OCI-LY1 (cell line): ENCODE results near the gene NDUFAF5.

ENCODE experiments used
- H2AFZ ChIP-seq: fragments of 200-600 bp; sonication (generic), shearing (Covaris generic); 2 replicates; pipeline ENCODE4 v1.6.0; 2014; ENCODE audit warnings: antibody characterized with exemption, mild to moderate bottlenecking, low read length
- H3F3A ChIP-seq: fragments of 200-600 bp; sonication (generic), shearing (Covaris generic); 2 replicates; pipeline ENCODE4 v1.6.0; 2014; ENCODE audit warnings: mild to moderate bottlenecking, antibody characterized with exemption, low read length, moderate library complexity; ENCODE audit not compliant: insufficient read depth
- H3K27ac ChIP-seq: fragments of 200-600 bp; sonication (generic); 2 replicates; pipeline ENCODE4 v1.5.1; 2014; ENCODE audit warnings: low read length, mixed run types, mild to moderate bottlenecking, low read depth; ENCODE audit not compliant: poor library complexity, severe bottlenecking
- H3K27me3 ChIP-seq: fragments of 200-600 bp; sonication (generic); 2 replicates; pipeline ENCODE4 v1.6.0; 2014; ENCODE audit warnings: antibody characterized with exemption, mild to moderate bottlenecking, low read length, moderate library complexity; ENCODE audit not compliant: insufficient read depth
- H3K36me3 ChIP-seq: fragments of 200-600 bp; sonication (generic); 2 replicates; pipeline ENCODE4 v1.6.1; 2014; ENCODE audit warnings: mild to moderate bottlenecking, antibody characterized with exemption, low read length, moderate library complexity, mixed read lengths; ENCODE audit not compliant: insufficient read depth
- H3K4me1 ChIP-seq: fragments of 200-600 bp; sonication (generic); 2 replicates; pipeline ENCODE4 v1.5.1; 2014; ENCODE audit warnings: mild to moderate bottlenecking, low read length, moderate library complexity; ENCODE audit not compliant: insufficient read depth, severe bottlenecking
- H3K4me2 ChIP-seq: fragments of 200-600 bp; sonication (generic), shearing (Covaris generic); 2 replicates; pipeline ENCODE4 v1.6.1; 2014; ENCODE audit warnings: low read length
- H3K4me3 ChIP-seq: fragments of 200-600 bp; sonication (generic); 2 replicates; pipeline ENCODE4 v1.5.1; 2014; ENCODE audit warnings: low read length, low read depth, mild to moderate bottlenecking, mixed read lengths; ENCODE audit not compliant: poor library complexity, severe bottlenecking
- H3K79me2 ChIP-seq: fragments of 200-600 bp; shearing (Covaris generic); 2 replicates; pipeline ENCODE4 v1.6.1; 2016; ENCODE audit warnings: mixed run types, low read length, mixed read lengths; ENCODE audit not compliant: insufficient read depth
- H3K9ac ChIP-seq: fragments of 200-600 bp; sonication (generic), shearing (Covaris generic); 2 replicates; pipeline ENCODE4 v1.6.1; 2014; ENCODE audit warnings: mild to moderate bottlenecking, low read length, mixed read lengths
- H3K9me2 ChIP-seq: fragments of 200-600 bp; sonication (generic), shearing (Covaris generic); 2 replicates; pipeline ENCODE4 v1.6.1; 2014; ENCODE audit warnings: low read depth, mild to moderate bottlenecking, low read length, mixed read lengths
- H3K9me3 ChIP-seq: fragments of 200-600 bp; shearing (Covaris generic); 2 replicates; pipeline ENCODE4 v1.6.1; 2014; ENCODE audit warnings: low read length, mixed read lengths
- H4K20me1 ChIP-seq: fragments of 200-600 bp; sonication (generic), shearing (Covaris generic); 2 replicates; pipeline ENCODE4 v1.6.0; 2016; ENCODE audit warnings: mild to moderate bottlenecking, low read length; ENCODE audit not compliant: insufficient read depth
- CTCF ChIP-seq: fragments of 200-600 bp; sonication (generic), shearing (Covaris generic); IDR thresholded peaks from 2 replicates; pipeline ENCODE4 v1.5.1; 2017; ENCODE audit warnings: mild to moderate bottlenecking, antibody characterized with exemption, low read length, moderate library complexity, mixed read lengths
- EZH2 ChIP-seq: fragments of 200-600 bp; sonication (generic), shearing (Covaris generic); IDR thresholded peaks from 2 replicates; pipeline ENCODE4 v1.8.0; 2017; ENCODE audit warnings: borderline replicate concordance, mixed run types, mild to moderate bottlenecking, antibody characterized with exemption, low read length, moderate library complexity, mixed read lengths

NDUFAF5 gene

DNA sequence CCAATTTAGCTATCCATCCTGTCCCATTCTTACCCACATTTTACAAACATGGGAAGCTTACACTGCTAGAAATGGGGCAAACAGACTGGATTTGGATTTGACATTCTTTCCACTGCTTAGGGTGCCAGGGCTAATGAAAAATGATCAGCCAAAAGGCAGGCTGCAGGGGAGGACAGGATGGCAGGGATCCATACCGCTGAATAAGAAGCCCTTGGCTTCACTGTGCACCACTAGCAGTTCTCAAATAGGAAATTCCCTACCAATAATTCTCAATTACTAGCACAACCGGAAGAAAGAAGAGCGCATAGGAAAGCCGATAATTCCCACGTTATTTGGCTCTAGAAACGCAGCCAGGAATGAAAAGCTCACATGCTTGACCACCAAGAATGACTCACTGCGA is 73.1 kb downstream of the NDUFAF5 start:
- Histone ChIP-seq H3K4me3 (no peak overlapping the region), H3K27me3 (no peaks in the 10 kb centered on the region), H3F3A (no peaks in the 10 kb centered on the region), H3K4me2 (no peak overlapping the region), H3K4me1 (no peaks in the 10 kb centered on the region), H4K20me1 (no peaks in the 10 kb centered on the region), H3K36me3 (no peaks in the 10 kb centered on the region), H2AFZ (no peak overlapping the region), H3K9me3 (no peaks in the 10 kb centered on the region), H3K9me2 (no peaks in the 10 kb centered on the region), H3K79me2 (no peaks in the 10 kb centered on the region), H3K9ac (no peak overlapping the region), H3K27ac (no peak overlapping the region)
- TF ChIP-seq CTCF (no peak), EZH2 (no peak)

GRCh38 chr20:13858439-13858838 is 73.6 kb downstream of the NDUFAF5 start:
- Histone ChIP-seq H3K9ac (no peak overlapping the region), H3K79me2 (no peaks in the 10 kb centered on the region), H3K9me3 (no peaks in the 10 kb centered on the region), H4K20me1 (no peaks in the 10 kb centered on the region), H3K4me3 (no peak overlapping the region), H3K36me3 (no peaks in the 10 kb centered on the region), H3K27ac (no peak overlapping the region), H3F3A (no peaks in the 10 kb centered on the region), H3K4me2 (no peak overlapping the region), H3K4me1 (no peaks in the 10 kb centered on the region), H3K9me2 (no peaks in the 10 kb centered on the region), H3K27me3 (no peaks in the 10 kb centered on the region), H2AFZ (no peak overlapping the region)
- TF ChIP-seq EZH2 (no peak), CTCF (no peak)

GRCh38 chr20:13858871-13859270 is 74.0 kb downstream of the NDUFAF5 start:
- Histone ChIP-seq H3K4me3 (no peak overlapping the region), H3K79me2 (no peaks in the 10 kb centered on the region), H3K27ac (no peak overlapping the region), H3K4me1 (no peaks in the 10 kb centered on the region), H3K36me3 (no peaks in the 10 kb centered on the region), H3F3A (no peaks in the 10 kb centered on the region), H3K27me3 (no peaks in the 10 kb centered on the region), H3K9me3 (no peaks in the 10 kb centered on the region), H3K9ac (no peak overlapping the region), H3K9me2 (no peaks in the 10 kb centered on the region), H3K4me2 (no peak overlapping the region), H2AFZ (no peak overlapping the region), H4K20me1 (no peaks in the 10 kb centered on the region)
- TF ChIP-seq EZH2, result no peak
- no peak for TF ChIP-seq CTCF
